Inflammatory macrophage treated with lipopolysaccharide for 1 hour (primary cell): ENCODE data around the gene NRGN.

Experiments used
- DNase-seq, 2 donors: peaks; one replicate each; pipeline ENCODE4 v3.0.0-alpha.2; 2020 to 2022

Gene NRGN

DNA sequence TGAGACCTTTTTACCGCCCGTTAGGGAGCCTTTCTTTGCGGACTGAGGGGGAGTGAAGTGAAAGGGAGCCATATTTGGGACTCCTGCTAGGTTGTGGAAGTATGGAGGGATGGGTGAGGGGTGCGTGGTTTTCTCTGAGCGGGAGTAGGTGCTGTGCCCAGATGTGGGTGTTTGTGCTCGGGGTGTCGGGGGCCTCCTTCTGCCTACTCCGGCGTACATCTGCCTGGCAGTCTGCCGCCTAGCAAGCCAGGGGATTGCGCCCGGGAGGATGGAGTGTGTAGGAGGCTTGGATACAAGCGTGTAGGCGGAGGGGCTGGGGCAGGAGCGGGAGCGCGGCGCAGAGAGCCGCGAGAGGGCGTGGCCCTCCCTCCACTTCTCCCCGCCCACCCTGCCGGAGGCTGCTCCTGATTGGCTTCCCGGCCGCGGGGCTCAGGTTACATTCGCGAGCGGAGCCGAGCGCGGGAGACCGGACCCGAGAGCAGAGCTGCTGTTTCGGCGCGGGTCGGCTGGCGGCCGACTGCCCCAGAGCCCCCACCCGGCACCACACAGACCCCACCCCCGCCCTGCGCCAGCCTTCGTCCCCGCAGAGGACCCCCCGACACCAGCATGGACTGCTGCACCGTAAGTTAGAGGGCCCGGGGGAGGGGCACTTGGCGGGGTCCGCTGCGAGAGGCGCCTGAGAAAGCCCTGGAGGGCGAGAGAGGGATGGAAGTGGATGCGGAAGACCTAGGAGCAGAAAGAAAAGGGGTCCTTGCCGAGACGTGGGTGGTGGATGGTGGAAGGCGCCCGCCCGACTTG, at the start of gene NRGN:
TSS of gene NRGN (plus strand) at position 464 of the 798 bp plus-strand sequence. CDS start at position 607, 143 bp downstream.
- DNase-seq: peak; percentile 69 to 82

DNA sequence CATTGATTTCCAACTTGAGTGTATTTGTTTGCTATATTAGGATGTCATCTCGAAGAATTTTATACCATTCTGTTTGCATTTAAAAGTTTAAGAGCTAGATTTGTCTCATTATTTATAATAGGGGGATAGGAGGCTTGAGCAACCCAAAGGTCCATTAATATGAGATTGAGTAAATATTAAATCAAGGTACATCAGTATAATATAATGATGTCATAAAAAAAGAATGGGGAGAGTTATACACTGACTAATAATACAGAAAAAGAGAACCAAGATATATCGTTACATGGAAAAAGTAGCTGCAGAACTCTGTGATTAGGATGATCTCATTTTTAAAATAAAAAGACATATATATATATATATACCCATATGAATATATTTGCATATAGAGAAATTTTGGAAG, 46.6 kb upstream of the NRGN start:
- no peak for DNase-seq

DNA sequence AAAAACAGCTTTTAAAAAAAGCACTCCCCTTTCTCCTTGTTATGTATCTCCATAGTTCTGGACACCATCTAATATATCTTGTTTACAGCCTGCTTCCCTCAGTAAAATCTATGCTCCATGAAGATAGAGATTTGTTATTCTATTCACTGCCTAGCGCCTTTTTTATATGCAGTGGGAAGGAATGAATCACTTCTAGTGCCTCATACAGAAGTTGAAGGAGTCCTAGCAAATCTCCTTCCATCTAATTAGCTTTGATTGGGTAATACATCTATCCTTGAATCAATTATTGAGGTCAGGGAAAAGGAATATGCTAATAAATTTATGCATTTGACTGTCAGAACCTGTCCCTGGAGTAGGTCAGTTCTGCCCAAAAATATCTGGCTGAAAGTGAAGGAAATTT, 40.2 kb upstream of the NRGN start:
- DNase-seq: no peak

DNA sequence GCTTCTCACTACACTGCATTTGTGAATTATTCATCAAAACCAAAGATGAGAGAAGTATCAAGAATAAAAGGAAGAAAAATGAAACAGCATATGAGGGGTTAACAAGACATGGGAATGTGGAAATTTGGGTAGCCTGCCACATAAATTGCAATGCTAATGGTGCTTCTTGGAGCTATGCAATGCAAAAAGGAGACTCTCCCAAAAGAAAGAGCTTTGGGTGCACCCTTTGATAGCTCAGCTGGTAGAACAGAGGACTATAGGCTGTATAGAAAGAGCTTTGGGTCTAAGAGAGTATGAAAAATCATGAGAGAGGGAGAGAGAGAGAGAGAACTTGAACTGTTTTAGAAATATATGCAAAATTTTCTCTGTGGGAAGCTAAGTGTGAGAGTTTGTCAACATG, 39.7 kb upstream of the NRGN start:
- no peak for DNase-seq

DNA sequence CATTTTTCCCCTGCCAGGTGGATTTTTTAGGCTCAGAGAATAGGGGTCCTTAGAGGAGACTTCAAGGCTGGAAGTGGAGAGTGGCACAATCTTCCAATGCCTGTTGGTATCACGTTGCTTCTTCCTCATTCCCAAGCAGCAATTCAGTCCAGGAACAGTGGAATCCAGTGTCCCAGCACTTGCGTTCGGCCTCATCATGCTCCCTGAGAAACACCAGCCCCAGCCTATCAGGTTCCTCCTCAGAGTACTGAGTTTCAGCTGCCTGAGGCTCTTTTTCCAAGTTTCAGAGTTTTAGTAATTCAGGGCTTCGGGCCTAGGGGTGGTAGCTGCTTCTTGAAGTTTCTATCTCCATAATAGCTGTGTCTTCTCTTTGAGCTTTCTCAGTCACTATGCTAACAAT, 31.9 kb upstream of the NRGN start:
- no peak for DNase-seq

DNA sequence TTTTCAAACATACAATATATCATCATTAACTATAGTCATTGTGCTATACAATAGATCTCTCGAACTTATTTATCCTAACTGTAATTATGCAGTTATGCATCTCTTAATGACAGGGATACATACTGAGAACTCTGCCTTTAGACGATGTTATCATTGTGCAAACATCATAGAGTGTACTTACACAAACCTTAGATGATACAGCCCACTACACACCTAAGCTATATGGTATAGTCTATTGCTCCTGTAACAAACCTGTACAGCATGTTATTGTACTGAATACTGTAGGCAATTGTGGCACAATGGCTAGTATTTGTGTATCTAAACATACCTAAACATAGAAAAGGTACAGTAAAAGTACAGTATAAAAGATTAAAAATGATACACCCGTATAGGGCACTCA, 27.4 kb upstream of the NRGN start:
- DNase-seq: no peak

DNA sequence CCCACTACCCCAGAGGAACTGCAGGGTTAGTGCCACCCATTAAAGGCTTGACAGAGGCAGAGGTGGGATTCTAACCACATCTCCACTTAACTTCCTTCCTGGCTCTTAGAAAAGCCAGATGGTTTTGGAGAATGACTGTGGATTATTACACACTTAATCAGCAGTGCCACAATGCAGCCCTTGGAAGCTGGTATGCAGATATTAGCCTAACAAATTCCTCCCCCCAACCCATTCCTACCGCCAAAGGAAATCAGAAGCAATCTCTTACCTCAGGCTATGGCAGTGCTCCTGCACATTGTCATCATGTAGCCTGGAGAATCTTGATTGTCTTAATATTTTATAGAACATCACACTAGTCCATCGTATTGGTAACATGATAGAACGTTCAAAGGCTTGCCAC, 23.2 kb upstream of the NRGN start:
- DNase-seq: no peak

DNA sequence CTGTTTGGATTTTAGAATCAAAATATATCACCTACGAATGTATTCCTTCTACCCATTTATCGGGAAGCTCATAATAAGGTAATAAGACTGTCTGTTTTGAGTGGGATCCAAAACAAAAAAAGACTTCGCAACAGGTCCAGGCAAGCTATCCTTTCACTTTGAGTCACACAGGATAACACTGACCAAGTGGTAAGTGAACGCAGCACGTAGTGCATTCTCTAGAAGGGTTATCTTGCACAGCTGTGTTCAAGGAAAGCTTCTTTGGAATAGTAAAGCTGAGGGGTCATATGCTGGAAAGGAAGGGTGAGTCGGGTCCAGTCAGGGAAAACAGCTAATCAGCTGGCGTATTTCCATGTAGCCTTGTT, 22.3 kb upstream of the NRGN start:
- no peak for DNase-seq

DNA sequence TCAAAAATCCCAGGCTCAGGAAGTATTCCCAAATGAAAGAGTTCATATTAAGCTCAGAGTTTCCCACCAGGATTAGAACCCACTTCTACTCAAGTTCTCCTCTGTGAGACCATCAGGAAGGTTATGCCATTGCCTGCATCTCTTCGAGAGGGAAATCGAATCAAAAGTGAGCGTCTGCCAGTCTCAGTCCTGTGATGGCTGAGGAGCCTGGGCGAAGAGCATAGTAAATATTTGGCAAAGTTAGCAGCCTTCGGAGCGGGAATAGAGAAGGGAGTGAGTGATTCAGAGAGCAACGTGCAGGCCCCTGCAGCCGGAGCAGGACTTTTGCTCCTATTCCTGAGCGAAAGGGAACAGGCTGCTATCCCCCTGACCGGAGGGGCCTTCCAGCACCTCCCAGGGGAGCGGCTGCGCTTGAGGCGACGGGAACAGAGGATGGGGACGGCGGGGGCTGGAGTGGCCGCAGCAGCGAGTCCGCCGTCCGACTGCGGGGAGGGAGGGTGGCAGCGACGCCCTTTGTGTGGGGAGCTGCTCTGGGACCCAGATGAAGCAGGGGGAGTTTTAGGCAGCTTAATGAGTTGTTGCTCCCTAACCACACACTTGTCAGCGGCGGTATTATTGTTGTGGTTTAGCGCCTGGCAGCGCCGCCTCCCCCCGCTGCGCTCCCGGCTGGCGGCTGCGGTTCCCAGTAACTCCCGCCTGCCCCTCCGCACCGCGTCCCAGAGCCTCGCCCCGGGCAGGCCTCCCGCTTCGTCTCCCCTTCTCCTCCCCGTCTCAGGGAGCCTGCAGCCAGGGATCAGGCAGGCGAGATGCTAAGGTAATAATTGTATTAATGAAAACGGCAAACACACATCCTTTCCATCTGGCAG, 21.7 kb upstream of the NRGN start:
- no peak for DNase-seq

DNA sequence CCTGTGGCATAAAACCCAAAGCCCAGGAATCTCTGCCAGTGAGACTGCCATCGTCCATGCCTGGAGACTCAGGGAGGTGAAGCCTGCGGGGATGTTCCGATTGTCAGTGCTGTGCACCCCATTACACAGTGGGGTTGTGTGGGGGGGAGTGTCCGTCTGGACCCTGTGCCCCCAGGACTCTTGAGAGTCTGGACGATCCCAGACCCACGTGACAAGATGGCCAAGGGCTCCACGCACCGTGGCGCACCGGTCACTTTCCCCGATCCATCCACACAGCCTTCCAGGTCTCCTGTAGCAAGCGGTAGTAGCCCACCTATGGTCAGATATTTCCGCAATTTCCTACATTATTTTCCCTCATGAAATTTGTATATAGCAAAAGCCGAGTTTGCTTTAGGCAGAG, 20.9 kb upstream of the NRGN start:
- no peak for DNase-seq

DNA sequence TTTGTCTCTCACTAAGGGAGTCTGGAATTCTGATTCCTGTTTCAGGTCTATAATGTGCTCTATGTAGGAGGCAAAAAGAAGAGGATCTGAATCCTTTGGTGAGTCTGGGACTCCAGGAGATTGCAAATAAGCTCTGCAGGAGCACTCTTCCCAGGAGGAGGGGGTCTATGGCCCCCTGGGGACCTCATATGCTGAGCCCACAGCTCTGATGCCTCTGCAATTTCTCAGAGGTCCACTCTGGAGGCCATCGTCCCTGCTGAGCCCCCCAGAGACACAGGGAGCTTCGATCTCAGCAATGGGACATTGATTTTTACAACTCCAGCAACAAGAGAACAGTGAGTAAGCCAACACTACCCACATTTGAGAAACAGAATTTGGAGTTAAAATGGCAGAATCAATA, 20.2 kb upstream of the NRGN start:
- no peak for DNase-seq

DNA sequence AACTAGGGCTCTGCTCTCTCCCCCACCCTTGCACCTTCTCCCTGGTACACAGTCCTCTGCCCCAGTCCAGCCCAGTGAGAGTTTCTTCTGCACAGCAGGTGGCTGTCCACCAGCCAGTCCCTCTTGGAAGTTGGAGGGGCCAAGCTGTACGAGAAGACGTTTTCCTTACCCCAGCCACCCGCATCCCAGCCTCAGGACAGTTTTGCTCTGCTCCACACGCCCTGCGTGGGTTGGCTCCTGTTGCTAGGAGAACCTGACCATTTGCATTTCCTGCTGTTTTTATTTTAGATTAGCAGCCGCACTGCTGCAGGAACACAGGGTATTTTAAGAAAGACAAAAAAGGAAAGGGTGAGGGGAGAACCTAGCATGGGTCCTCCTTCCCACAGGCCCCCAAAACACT, 17.6 kb upstream of the NRGN start:
- DNase-seq: no peak

DNA sequence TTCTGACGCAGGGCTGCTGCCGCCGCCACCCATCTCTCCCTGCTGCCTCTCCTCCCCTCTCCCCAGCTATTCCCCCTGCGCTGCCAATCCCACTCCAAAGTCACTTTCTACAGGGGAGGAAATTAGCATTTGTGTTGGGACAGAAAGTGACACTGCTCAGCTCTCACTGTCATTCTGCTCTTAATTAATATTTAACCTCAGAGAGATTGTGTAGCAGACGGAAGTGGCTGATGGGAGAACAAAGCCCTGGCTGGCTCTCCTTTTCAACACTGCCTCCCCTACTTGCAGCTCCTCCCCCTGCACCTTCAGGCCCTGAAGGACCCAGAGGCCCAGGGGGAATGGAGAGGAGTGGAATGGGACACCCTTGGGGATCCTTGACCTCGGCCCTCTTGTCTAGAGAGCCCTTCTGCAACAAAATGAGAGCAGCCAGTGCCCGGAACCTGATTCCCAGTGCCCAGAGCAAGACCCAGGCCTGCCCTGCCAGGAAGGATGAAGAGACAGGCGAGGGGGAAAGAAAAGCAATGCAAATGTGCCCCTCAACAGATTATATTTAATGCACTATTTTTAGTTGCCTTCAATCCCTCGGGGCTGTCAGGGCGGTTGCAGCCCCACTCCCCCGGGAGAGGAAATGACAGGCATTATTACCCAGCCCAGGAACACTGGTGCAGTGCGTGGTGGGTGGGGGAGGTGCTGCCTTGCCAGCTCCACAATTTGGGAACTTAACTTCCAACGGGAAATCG, 14.6 kb upstream of the NRGN start:
- no peak for DNase-seq

DNA sequence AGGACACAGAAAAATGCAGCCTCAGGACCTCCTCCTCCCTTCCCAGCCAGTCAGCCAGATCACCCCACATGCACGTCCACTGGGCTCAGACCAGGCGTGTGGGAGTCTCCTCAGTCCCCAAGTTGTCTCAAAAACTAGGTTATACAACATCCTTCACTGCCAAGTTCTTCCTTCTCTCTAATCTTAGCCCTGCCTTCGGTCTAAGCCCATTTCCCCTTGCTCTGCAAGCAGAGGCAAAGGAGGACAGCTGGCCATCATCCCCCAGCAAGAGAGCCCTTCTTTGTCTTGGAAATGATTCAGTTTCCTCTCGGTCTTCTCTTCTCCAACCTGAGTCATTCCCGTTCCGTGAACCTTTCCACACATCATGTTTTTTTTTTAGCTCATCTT, 14.0 kb upstream of the NRGN start:
- no peak for DNase-seq

DNA sequence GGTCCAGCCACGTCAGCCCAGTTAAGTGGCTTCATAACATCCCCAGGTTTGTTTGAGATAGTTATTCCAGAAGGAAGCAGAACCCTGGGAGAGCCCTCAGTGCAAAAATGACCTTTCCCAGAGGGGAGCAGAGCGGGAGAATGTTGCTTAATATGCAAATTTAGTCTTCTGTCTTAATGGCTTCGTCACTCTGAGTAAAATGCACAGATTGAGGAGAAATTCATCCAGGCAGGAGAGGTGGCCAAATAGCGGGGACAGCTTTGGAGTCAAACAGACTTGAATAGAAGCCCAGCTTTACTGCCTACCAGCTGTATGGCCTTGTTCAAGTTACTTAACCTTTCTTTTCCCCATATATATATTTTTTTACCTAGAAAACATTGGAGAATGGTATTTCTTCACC, 12.3 kb upstream of the NRGN start:
- DNase-seq: no peak

DNA sequence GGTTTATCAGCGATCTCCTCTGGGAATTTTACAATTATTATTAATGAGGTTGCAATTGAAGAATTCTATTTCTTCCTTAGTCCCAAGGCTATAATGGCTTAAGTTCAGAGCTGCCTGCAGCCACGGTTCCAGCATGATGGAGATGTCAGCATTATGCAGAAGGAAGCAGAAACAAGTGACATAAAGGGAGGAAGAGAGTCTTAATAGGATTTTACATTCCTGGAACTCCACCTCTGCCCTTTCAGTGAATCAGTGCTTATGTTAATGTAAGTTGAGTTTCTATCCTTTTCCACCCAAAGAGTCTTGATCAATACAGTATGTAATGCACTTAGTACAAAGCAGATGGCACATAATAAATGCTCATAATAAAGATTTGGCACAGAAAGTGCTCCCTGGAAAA, 11.6 kb upstream of the NRGN start:
- no peak for DNase-seq

DNA sequence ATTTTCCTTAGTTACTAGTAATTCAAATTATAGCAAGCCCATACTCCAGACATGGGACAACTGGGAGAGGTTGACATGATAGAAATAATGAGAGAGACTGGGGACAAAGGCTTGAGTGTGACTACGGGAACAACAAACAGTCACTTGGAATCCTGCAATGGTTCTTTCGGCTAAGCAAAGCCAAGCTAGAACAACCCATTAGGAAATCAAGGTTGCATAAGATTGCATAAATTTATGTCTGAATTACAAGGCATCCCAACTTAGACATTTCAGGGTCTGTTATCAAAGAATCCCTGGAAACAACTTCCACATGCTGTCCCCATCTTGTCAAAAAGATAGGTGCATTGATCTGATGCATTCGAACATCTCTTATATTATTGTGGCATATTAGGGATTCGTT, 10.2 kb upstream of the NRGN start:
- DNase-seq: peak in 1 of 2 donors; percentile 58

DNA sequence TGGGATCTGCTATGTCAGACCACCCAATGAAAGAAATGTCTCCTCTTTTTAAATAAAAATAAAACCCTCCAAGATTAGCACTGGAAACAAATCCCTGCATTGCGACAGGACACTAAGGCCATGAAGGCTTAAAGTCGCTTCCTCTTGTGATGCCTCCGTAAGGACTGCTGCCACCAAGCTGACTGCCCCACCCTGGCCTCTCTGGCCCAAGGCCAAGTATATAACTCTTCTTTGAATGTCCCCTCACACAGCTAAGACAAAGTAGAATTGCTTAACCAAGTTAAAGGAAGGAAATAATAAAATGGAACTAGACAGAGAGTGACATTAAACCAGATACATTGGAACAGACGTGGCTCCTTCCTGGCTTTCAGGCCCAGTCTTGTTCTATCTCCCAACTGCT, 7.5 kb upstream of the NRGN start:
- DNase-seq: peak; percentile 49 to 74

DNA sequence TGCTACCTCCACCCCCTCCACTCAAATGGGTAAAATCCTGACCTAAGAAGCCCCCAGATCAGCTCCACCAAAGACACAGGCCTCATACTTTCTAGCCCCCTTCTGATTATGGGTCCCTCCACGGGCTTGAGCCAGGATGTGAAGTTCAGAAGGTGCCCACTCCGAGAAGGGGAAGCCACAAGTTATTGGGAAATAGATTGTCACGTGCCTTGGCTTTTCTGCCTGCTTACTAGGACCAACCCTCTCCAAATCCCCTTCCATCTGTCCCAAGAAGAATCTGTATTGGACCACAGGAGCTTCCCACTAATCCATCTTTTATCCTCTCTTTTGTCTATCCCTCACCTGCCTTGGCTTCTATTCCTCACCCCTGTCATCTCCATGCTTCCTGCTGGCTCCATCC, 3.0 kb upstream of the NRGN start:
- DNase-seq: peak; percentile 45 to 64

DNA sequence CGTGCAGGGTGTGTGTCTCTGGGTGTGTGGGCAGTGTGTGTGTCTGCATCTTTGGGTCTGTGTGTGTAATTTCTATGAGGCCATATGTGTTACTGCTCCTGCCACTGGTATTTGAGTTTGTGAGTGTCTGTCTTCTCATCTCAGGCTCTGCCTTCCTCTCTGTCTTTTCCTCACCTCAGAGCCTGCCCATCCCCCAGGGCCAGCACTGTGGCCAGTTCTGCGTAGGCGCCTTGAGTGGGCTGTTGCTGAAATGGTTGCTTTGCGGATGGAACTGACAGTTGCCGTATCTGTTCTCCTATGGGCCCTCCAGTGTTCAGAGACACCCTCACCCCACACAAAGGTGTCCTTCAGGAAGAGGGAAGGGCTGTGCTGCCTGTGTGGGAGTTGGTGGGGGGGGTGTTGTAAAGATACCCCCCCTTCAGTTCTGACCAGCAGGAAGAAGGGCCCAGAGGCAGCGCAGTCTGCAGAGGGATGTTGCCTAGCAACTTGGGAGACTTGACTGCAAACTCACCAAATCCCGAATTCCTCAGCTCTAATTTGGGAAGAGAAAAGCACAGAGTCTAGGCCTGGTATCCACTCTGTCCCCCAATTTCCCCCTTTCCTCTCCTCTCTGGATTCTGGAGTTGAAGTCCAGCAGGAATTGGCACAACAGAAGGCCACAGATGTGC, 2.0 kb upstream of the NRGN start:
- DNase-seq: no peak

DNA sequence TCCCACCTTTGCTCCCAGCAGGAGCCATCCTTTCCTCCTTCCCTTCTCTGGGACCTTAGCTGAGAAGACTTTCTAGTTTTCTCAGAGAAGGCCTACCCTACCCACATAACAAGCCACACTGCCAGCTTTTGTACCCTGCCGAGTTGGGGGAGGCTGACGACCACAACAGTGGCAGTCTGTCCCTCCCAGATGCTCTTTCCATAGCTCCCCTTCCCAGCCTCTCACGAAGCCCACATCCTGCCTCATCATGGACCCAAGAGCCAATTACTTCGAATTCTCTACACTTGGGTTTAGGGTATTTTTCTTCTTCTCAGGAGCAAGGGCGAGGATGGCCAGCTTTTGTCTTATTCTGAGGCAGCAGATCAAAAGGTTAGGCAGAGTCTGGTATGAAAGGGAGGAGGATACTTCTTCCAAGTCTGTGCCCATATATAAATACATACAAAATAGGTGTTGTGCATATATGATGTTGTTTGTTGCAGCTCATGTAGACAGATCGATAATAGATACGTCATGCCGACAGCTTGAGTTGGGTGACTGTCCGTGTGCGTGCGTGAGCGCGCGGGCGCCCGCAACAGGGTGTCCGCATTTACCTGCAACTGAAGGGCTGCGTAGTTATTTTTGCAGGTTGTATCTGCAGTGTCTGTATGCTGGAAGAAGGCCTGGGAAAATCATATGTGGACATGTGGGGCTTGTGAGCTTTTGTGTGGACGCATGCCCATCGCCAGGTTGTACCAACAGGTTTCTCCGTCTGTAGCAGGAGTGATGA, 846 bp upstream of the NRGN start:
- no peak for DNase-seq

DNA sequence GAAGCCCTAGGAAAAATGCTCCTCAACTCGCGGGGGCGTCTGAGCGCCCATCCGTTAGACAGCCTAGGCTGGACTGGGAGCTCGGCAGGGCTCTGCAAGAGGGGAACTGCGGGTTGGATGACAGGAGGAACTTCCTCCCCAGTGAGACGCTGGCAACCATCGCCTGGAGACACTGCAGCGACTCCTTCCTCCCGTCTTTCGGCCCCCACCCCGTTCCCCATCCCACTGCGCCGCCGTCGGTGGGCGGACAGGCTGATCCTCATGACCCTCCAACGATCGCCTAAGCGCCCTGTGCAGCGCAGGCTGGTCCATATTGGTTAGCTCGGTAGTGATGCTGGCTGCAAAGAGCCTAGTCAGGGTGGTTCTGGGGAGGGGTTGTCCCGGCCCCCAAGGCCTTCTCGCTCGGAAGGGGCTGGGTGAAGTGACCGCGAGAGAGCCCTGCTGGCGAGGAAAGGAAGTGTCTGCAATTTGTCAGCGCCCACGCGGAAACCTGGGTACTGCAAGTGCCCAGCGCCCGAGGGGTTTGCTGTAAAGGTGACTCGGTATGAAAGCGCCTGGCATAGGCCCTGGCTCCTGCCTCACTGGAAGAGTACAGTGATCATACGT, 638 bp downstream of the NRGN start:
- DNase-seq: peak; percentile 54 to 64
